OCI-LY1 (cell line): ENCODE data around the gene PIAS1.

Source experiments
- CTCF ChIP-seq: fragments of 200-600 bp; sonication (generic), shearing (Covaris generic); IDR thresholded peaks from 2 replicates; pipeline ENCODE4 v1.5.1; 2017; ENCODE audit warnings: mild to moderate bottlenecking, antibody characterized with exemption, low read length, moderate library complexity, mixed read lengths
- EZH2 ChIP-seq: fragments of 200-600 bp; sonication (generic), shearing (Covaris generic); IDR thresholded peaks from 2 replicates; pipeline ENCODE4 v1.8.0; 2017; ENCODE audit warnings: borderline replicate concordance, mixed run types, mild to moderate bottlenecking, antibody characterized with exemption, low read length, moderate library complexity, mixed read lengths

DNA sequence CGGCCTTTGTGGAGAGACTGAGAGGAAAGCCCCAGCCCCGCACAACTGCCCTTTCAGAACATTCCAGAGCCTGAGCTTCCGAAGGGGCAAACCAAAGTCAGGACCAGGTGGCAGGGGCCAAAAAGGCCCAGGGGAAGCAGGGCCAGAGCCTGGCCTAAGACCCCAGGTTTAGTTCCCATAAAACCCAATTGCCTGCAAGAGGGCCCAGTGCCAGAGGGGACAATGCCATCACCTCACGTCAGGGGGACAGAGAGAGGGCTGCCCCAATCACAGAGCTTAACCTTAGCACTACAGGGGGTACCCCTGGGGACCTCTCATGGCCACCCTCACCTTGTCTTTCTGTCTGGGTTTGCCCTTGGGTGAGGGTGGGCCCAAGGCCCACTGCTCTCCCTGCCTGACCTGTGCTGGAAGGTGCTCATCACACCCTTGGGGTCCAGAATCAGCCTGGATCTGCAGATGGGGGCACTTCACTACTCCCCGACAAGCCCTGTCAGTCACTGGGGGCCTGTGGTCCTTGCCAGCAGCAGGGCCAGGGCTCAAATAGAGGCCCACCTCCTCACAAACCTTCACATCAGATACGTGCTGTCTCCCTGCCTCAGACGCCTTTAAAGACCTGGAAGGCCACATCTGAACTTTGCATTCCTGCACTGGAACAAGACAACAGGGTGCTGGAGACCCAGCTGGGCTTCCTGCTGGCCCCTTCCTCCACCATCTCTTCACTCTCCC, 147.2 kb downstream of the PIAS1 start:
- TF ChIP-seq CTCF, result no peak
- TF ChIP-seq EZH2, result no peak
